SU-DHL-6 (cell line): Measurements from ENCODE around the gene ART5.
"Not testable (repeated sequence)": the region's sequence is repeated elsewhere in the genome, so short reads cannot be mapped to it uniquely, and the experiment has no call there.

Experiments
- H2AFZ ChIP-seq: fragments of 200-600 bp; sonication (generic); 2 replicates; pipeline ENCODE4 v1.6.1; 2014; ENCODE audit warnings: low read depth, mild to moderate bottlenecking, moderate library complexity, mixed read lengths, antibody characterized with exemption, low read length; ENCODE audit not compliant: severe bottlenecking
- H3F3A ChIP-seq: fragments of 200-600 bp; shearing (Covaris generic); 2 replicates; pipeline ENCODE4 v1.6.0; 2016; ENCODE audit warnings: antibody characterized with exemption, mild to moderate bottlenecking; ENCODE audit not compliant: insufficient read depth
- H3K27ac ChIP-seq: fragments of 200-600 bp; sonication (generic); 2 replicates; pipeline ENCODE4 v1.5.1; 2016; ENCODE audit warnings: low read depth, mild to moderate bottlenecking, low read length, moderate library complexity, mixed read lengths
- H3K27me3 ChIP-seq: fragments of 200-600 bp; sonication (generic), shearing (Covaris generic); 2 replicates; pipeline ENCODE4 v1.6.0; 2014; ENCODE audit warnings: mild to moderate bottlenecking, low read length
- H3K36me3 ChIP-seq: fragments of 200-600 bp; sonication (generic); 2 replicates; pipeline ENCODE4 v1.6.1; 2014; ENCODE audit warnings: mild to moderate bottlenecking, low read length, mixed read lengths
- H3K4me2 ChIP-seq: fragments of 300-600, 200-600 bp; shearing (Covaris generic), sonication (generic); 2 replicates; pipeline ENCODE4 v1.6.0; 2014; ENCODE audit warnings: low read length, low read depth, mild to moderate bottlenecking; ENCODE audit not compliant: poor library complexity, severe bottlenecking
- H3K4me3 ChIP-seq: fragments of 200-600 bp; sonication (generic); 2 replicates; pipeline ENCODE4 v1.5.1; 2014; ENCODE audit warnings: antibody characterized with exemption, low read length, mild to moderate bottlenecking, mixed read lengths; ENCODE audit not compliant: insufficient read depth, poor library complexity, severe bottlenecking
- H3K79me2 ChIP-seq: fragments of 200-600 bp; sonication (generic); 2 replicates; pipeline ENCODE4 v1.6.1; 2014; ENCODE audit warnings: mild to moderate bottlenecking, low read length, moderate library complexity; ENCODE audit not compliant: insufficient read depth
- H3K9ac ChIP-seq: fragments of 200-600 bp; sonication (generic); 2 replicates; pipeline ENCODE4 v1.7.0; 2014; ENCODE audit warnings: mild to moderate bottlenecking, low read length
- H3K9me2 ChIP-seq: fragments of 200-600 bp; sonication (generic); replicated peaks from 2 replicates; pipeline ENCODE4 v1.6.1; 2014; ENCODE audit warnings: low read length; ENCODE audit not compliant: insufficient read depth
- H3K9me3 ChIP-seq: fragments of 200-600 bp; sonication (generic); 2 replicates; pipeline ENCODE4 v1.6.1; 2014; ENCODE audit warnings: low read length, mixed read lengths; ENCODE audit not compliant: insufficient read depth
- H4K20me1 ChIP-seq: fragments of 200-600 bp; sonication (generic); 2 replicates; pipeline ENCODE4 v1.6.1; 2014; ENCODE audit warnings: low read depth, mild to moderate bottlenecking, antibody characterized with exemption, low read length, moderate library complexity, mixed read lengths
- CTCF ChIP-seq: fragments of 200-600 bp; sonication (generic); IDR thresholded peaks from one replicate; pipeline ENCODE4 v1.5.1; 2017; ENCODE audit warnings: antibody characterized with exemption, mild to moderate bottlenecking, low read length, moderate library complexity; ENCODE audit not compliant: insufficient read depth, poor library complexity, severe bottlenecking
- EZH2phosphoT487 ChIP-seq: fragments of 200-600 bp; sonication (generic), shearing (Covaris generic); conservative IDR thresholded peaks from 2 replicates; pipeline ENCODE4 v1.6.1; 2018; ENCODE audit warnings: mild to moderate bottlenecking, antibody characterized with exemption, low read length, moderate library complexity, mixed read lengths

The ART5 gene

DNA sequence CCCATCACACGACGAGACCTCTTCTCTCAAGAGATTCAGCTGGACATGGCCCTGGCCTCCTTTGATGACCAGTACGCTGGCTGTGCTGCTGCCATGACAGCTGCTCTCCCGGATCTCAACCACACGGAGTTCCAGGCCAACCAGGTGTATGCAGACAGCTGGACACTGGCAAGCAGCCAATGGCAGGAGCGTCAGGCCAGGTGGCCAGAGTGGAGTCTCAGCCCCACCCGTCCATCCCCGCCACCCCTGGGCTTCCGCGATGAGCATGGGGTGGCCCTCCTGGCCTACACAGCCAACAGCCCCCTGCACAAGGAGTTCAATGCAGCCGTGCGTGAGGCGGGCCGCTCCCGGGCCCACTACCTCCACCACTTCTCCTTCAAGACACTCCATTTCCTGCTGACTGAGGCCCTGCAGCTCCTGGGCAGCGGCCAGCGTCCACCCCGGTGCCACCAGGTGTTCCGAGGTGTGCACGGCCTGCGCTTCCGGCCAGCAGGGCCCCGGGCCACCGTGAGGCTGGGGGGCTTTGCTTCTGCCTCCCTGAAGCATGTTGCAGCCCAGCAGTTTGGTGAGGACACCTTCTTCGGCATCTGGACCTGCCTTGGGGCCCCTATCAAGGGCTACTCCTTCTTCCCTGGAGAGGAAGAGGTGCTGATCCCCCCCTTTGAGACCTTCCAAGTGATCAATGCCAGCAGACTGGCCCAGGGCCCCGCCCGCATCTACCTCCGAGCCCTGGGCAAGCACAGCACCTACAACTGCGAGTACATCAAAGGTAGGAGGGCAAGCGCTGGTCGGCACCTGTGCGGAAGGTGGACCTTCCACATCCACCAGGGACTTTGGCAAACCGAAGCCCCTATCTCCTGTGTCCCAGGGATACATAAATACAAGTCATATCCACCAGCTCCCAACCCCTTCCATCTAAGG lies 18.1 kb upstream of the ART5 start:
- Histone ChIP-seq H3K27ac (no peak overlapping the region), H3K36me3 (no peaks in the 10 kb centered on the region), H3K79me2 (no peaks in the 10 kb centered on the region), H3K9ac (no peak overlapping the region), H3K9me3 (no peaks in the 10 kb centered on the region), H3F3A (no peaks in the 10 kb centered on the region), H3K27me3 (no peaks in the 10 kb centered on the region), H3K4me2 (no peak overlapping the region), H2AFZ (no peak overlapping the region), H3K9me2 (no peaks in the 10 kb centered on the region), H3K4me3 (no peak overlapping the region), H4K20me1 (no peaks in the 10 kb centered on the region)
- TF ChIP-seq CTCF (no peak), EZH2phosphoT487 (no peak)

GRCh38 chr11:3658252-3658651 lies 16.5 kb upstream of the ART5 start:
- Histone ChIP-seq H4K20me1 (no peaks in the 10 kb centered on the region), H3K4me3 (no peak overlapping the region), H3K4me2 (no peak overlapping the region), H3K27me3 (no peaks in the 10 kb centered on the region), H3K36me3 (no peaks in the 10 kb centered on the region), H3K79me2 (no peaks in the 10 kb centered on the region), H3K9me3 (no peaks in the 10 kb centered on the region), H2AFZ (no peak overlapping the region), H3F3A (no peaks in the 10 kb centered on the region), H3K27ac (no peak overlapping the region), H3K9ac (no peak overlapping the region), H3K9me2 (no peaks in the 10 kb centered on the region)
- TF ChIP-seq CTCF (no peak), EZH2phosphoT487 (no peak)

DNA sequence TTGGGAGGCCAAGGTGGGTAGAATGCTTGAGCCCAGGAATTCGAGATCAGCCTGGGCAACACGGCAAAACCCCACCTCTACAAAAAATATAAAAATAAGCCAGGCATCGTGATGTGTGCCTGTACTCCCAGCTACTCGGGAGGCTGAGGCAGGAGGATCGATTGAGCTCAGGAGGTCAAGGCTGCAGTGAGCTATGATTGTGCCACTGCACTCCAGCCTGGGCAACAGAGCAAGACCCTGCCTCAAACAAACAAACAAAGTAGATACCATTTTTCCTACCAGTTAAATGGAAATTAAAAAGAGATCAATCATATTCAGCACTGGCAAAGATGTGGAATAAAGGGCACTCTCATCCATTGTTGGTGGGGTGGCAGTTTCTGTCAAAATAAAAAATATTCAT lies 15.5 kb upstream of the ART5 start:
- not testable (repeated sequence) for H3K4me3 ChIP-seq, H3K79me2 ChIP-seq, H2AFZ ChIP-seq, H3K27ac ChIP-seq, H3F3A ChIP-seq, H3K9me3 ChIP-seq, H3K4me2 ChIP-seq, H3K9ac ChIP-seq, H3K9me2 ChIP-seq, H4K20me1 ChIP-seq, H3K36me3 ChIP-seq, H3K27me3 ChIP-seq

GRCh38 chr11:3655547-3655946 lies 13.8 kb upstream of the ART5 start:
- Histone ChIP-seq H4K20me1 (no peaks in the 10 kb centered on the region), H3K27me3 (no peaks in the 10 kb centered on the region), H3K27ac (no peak overlapping the region), H3K4me2 (no peak overlapping the region), H3K9me3 (no peaks in the 10 kb centered on the region), H3K9ac (no peak overlapping the region), H2AFZ (no peak overlapping the region), H3F3A (no peaks in the 10 kb centered on the region), H3K79me2 (no peaks in the 10 kb centered on the region), H3K9me2 (no peaks in the 10 kb centered on the region), H3K4me3 (no peak overlapping the region), H3K36me3 (no peaks in the 10 kb centered on the region)
- no peak for TF ChIP-seq CTCF
- no peak for TF ChIP-seq EZH2phosphoT487

DNA sequence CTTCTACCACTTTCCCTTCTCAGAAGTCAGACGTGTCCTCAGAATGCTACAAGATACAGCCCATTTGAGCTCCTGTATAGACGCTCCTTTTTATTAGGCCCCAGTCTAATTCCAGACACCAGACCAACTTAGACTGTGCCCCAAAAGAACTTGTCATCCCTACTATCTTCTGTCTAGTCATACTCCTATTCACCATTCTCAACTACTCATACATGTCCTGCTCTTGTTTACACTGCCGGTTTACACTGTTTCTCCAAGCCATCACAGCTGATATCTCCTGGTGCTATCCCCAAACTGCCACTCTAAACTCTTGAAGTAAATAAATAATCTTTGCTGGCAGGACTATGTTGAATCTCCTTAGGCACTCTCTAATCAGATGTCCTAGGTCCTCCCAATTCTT lies 10.7 kb upstream of the ART5 start:
- not testable (repeated sequence) for H3F3A ChIP-seq, H3K9me3 ChIP-seq, H3K4me2 ChIP-seq, H3K27me3 ChIP-seq, H3K9ac ChIP-seq, H3K79me2 ChIP-seq, H4K20me1 ChIP-seq, H3K9me2 ChIP-seq, H3K36me3 ChIP-seq, H3K27ac ChIP-seq, H3K4me3 ChIP-seq, H2AFZ ChIP-seq
